Lower leg skin (tissue), 3 donors: ENCODE results near the gene NOTCH1.

Experiments
- CTCF ChIP-seq, 3 donors: fragments of 450-650 bp; IDR thresholded peaks; one replicate each; pipeline ENCODE4 v1.5.1; 2016; ENCODE audit warnings: antibody characterized with exemption in 3 of 3, mild to moderate bottlenecking in 3 of 3, moderate library complexity in 2 of 3
- POLR2A ChIP-seq, 2 donors: fragments of 450-650 bp; IDR thresholded peaks; one replicate each; pipeline ENCODE4 v1.6.1; 2016 to 2017; ENCODE audit warnings: antibody characterized with exemption in 2 of 2, mild to moderate bottlenecking in 1 of 2, moderate library complexity in 1 of 2

- no peak for TF ChIP-seq POLR2A (IDR thresholded peaks at IDR 0.05)
- TF ChIP-seq CTCF (IDR thresholded peaks at IDR 0.05) = no peak
Observed at GRCh38 chr9:136550439-136551289, 4.8 kb upstream of the NOTCH1 start.
